Inflammatory macrophage treated with lipopolysaccharide for 1 hour (primary cell): ENCODE measurements around the gene SHFL.

ENCODE experiments used
- DNase-seq, 2 donors: peaks; one replicate each; pipeline ENCODE4 v3.0.0-alpha.2; 2020 to 2022

The SHFL gene

DNA sequence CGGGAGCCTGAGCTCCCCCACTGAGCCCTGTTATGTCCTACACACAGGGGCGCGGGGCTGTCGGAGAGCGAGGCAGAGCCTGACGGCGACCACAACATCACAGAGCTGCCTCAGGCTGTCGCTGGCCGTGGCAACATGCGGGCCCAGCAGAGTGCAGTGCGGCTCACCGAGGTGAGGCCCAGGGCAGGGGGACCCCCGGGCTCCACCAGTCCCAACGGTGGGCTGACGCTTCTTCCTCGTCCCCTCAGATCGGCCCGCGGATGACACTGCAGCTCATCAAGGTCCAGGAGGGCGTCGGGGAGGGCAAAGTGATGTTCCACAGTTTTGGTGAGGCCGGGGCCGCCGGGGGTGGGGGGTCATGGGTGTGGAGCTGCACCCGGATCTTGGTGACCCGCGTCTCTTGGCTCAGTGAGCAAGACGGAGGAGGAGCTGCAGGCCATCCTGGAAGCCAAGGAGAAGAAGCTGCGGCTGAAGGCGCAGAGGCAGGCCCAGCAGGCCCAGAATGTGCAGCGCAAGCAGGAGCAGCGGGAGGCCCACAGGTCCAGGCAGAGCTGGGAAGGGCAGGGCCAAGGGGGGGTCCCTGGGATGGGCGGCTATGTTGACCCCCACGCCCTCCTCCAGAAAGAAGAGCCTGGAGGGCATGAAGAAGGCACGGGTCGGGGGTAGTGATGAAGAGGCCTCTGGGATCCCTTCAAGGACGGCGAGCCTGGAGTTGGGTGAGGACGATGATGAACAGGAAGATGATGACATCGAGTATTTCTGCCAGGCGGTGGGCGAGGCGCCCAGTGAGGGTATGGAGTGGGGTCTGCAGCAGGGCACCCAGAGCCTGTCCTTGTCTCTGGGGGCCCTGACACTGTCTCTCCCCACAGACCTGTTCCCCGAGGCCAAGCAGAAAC is 24.2 kb downstream of the SHFL start:
- DNase-seq: no peak

DNA sequence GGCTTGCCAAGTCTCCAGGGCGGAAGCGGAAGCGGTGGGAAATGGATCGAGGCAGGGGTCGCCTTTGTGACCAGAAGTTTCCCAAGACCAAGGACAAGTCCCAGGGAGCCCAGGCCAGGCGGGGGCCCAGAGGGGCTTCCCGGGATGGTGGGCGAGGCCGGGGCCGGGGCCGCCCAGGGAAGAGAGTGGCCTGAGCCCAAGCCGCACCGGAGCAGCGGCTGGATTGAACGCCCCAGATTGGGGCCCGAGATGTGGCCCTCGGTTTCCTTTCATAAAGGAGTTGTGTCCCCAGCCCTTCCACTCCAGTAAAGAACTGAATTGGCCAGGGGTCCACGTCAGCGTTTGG is 24.8 kb downstream of the SHFL start:
- DNase-seq: no peak

DNA sequence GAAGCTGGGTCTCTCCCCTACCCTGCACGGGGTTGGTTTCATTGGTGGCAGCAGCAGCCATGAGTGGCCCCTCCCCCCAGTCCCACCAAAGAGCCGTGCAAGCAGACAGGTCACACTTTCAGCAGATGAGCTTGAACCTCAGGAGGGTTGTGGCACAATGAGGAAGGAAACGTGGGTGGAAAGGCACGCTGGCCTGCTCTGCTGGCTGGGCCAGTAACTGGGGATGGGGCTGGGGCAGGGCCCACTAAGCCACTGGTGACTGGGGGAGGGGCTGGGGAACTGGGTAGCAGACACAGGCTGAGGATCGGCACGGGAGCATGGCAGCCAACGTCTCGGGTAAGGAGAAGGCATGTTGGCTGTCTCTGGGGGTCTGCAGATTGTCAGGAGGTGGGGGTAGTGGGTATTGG is 25.3 kb downstream of the SHFL start, which contains the start of gene P2RY11:
P2RY11 (plus strand) TSS at position 289 of the 407 bp plus-strand sequence; CDS start at position 318, 29 bp downstream.
- peak; percentile 60 to 62 for DNase-seq

DNA sequence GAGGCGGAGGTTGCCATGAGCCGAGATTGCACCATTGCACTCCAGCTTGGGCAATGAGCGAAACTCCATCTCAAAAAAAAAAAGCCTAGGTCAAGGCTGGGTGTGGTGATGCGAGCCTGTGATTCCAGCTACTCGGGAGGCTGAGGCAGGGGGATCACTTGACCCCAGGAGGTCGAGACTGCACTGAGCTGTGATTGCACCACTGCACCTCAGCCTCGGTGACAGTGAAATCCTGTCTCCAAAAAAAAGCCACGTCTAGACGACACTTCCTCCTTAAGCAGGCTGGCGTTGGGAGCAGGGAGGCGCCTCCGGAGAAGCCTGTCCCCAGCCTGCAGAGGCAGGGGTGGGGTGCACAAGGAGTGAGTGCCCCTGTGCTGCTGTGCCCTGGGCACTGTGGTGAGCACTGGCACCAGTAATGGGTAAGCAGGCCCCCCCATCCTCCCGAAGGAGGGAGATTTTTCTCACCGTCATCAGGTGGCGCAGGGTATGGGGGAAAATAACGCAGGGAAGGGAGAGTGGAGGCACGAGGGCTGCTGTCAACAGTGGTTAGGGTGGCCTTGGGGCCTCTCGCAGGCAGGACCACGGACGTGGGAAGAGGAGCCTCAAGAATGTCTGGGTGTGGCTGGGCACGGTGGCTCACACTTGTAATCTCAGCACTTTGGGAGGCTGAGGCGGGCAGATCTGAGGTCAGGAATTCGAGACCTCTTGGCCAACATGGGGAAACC is 26.1 kb downstream of the SHFL start:
- peak; percentile 83 to 86 for DNase-seq

DNA sequence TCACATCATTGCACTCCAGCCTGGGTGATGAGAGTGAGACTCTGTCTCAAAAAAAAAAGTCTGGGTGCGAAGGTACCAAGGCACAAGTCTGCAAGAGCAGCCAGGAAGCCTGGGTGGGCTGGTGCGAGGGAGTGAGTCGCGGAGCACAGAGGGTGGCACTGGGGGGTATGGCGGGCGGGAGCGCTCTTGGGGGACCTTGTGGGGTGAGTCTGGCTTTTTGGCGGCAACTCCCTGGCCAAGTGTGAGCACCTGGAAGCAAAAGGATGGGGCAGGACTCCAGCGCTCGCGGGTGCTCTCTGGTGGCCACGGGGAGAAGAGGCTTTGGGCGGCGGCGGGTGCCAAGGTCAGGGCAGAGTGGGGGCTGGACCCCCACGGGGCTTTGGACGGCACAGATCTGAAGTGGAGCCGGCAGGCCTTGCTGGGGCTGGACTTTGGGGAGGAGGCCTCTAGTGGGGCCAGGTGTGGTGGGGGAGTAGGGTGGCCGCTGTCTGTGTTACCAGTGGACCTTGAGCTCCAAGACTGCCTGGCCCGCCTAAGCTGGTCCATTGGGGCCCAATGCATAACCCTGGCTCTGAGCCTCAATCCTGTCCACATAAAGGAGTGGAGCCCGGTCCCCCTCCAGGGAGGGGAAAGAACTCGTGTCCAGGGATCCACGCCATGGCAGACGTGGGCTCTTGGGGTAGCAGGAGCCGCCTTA is 26.9 kb downstream of the SHFL start:
- no peak for DNase-seq

DNA sequence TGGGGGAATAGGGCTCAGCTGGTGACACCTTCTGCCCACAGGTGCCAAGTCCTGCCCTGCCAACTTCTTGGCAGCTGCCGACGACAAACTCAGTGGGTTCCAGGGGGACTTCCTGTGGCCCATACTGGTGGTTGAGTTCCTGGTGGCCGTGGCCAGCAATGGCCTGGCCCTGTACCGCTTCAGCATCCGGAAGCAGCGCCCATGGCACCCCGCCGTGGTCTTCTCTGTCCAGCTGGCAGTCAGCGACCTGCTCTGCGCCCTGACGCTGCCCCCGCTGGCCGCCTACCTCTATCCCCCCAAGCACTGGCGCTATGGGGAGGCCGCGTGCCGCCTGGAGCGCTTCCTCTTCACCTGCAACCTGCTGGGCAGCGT is 27.5 kb downstream of the SHFL start:
- DNase-seq: no peak

DNA sequence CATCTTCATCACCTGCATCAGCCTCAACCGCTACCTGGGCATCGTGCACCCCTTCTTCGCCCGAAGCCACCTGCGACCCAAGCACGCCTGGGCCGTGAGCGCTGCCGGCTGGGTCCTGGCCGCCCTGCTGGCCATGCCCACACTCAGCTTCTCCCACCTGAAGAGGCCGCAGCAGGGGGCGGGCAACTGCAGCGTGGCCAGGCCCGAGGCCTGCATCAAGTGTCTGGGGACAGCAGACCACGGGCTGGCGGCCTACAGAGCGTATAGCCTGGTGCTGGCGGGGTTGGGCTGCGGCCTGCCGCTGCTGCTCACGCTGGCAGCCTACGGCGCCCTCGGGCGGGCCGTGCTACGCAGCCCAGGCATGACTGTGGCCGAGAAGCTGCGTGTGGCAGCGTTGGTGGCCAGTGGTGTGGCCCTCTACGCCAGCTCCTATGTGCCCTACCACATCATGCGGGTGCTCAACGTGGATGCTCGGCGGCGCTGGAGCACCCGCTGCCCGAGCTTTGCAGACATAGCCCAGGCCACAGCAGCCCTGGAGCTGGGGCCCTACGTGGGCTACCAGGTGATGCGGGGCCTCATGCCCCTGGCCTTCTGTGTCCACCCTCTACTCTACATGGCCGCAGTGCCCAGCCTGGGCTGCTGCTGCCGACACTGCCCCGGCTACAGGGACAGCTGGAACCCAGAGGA is 28.0 kb downstream of the SHFL start:
- no peak for DNase-seq

DNA sequence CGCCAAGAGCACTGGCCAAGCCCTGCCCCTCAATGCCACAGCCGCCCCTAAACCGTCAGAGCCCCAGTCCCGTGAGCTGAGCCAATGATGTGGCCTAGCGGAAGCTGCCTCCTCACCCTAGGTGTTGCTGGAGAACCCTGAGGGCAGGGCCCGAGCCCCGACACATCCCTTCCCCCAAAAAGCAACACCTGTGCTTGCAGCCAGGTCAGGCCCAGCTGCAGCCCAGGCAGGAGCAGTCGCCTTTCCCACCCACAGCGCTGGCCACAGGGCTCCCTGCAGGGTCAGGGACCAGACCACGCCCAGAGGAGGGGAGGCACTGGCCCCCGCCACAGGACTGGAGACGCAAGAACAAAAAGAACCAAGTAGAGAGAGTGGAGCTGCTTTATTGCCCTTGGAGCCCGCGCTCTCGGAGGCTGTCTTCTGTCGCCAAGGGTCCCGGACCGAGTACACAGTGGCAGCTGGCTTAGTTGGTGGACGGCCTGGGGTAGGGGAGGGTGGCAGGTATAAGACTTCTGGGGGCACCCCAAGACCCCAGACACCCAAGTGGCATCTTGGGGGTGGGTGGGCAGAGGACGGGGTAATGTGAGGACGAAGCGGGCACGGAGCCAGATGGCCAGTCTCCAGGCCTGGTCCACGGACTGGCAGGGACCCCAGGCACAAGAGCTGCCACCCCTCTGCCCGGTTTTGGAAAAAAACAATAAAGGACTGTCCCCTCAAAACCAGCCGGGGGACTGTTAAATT is 28.7 kb downstream of the SHFL start:
- DNase-seq: no peak

DNA sequence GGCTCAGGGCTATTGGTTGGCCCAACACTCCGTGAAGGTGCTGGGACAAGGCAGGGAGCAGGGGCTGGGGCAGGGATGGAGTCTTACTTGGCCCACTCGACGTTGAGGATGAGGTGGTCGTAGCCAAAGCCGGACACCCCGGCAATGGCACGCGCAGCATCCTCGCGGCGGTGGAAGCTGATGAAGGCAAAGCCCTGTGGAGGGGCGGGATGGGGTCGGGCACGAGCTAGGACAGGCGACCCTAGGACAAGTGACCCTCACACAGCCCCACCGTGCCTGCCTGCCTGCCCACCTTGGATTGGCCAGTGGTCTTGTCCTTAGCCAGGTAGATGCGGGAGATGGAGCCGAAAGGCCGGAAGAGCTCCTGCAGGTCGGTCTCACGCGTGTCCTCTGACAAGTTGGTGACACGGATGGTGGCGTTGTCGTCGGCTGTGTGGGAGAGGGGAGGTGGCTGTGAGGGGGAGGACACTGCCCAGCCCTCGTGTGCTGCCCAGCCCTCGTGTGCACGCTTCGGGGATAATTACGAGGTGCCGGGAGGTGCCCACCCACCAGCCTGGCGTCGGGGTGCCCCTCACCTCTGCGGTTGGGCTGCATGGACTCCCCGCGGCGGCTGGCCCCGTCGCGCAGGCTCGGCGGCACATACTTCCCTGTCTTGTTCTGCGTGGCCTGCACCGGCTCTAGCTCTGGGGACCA is 29.4 kb downstream of the SHFL start:
- no peak for DNase-seq

DNA sequence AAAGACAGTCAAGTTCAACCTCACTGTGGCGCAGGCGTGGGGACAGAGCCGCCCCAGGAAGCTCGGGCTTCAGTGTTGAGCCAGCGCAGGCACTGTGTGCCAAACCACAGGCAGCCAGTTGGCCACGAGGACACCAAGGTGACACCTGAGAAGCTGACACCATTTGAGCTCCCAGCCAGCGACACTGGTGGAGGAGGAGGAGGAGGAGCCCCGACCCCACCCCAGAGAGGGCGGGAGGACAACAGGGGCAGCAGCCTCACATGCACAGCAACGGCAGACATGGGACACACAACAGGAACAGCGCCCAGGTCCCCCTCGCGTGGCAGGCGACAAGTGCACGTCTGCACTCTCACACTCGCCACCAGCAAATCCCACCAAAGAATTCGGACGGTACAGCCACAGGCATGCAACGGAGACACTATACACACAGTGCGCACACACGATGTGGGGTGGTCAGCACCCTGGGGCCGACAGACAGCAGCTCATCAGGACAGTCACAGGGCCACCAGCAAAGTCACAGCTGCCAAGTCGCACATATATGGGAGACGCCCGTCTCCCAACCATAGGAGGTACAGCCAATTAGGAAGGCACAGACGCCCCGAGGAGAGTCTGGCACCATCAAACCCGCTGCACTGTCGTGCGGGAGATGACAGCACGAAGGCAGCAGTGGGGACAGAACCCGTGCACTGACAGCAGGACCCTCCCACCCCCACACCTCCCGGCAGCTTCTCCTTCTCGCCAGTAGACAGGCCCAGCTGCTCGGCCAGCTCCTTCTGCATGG is 30.2 kb downstream of the SHFL start:
- DNase-seq: no peak

DNA sequence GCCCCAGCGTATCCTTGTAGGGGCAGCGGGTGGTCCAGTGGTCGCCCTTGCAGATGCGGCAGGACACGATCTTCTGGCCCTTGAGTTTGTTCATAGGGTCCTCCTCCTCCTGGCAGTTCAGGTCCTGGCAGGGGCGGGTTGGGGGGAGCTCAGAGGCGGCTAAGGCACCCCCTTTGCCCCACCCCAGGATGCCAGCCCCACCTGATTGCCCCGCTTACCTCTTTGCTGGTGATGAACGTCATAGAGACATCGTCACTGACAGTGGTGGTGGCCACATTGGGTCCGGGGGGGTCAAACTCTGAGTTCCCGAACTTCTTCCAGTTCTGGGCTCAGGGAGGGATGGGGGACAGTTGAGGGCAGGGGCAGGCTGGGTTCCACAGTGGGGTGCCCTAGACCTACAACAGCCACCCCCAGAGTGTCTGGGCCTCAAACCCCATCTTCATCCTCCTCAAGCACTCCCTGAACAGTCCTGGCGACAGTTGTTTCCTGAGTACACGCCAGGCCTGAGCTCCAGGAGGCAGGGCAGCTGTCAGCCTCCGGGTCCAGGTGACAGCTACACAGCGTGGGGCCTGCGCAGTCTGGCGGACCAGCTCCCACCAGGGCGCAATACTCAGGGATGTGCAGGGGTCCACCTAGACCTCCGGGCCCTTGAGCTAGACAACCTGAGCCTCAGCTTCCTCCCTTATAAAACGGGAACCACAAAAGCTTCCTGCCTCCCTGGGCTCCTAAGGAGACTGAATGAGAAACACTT is 30.9 kb downstream of the SHFL start:
- no peak for DNase-seq

DNA sequence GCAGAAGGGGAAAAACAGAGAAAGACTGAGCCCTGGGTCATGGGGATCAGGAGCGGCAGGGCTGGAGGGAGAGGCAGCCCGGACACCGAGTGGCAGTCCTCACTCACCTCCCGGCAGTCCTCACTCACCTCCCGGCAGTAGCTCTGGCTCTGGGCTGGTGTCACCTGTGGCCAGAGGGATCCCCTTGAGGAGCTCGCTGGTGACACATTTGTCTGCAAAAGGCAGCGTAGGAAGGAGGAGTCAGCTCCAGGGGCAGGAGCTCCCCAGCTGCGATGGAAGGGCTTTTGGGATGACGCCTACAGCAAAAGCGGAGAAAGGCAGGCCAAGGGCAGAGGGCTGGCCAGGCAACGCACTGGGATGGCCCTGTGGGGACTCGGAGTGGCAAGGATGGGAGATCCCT is 32.8 kb downstream of the SHFL start:
- no peak for DNase-seq

DNA sequence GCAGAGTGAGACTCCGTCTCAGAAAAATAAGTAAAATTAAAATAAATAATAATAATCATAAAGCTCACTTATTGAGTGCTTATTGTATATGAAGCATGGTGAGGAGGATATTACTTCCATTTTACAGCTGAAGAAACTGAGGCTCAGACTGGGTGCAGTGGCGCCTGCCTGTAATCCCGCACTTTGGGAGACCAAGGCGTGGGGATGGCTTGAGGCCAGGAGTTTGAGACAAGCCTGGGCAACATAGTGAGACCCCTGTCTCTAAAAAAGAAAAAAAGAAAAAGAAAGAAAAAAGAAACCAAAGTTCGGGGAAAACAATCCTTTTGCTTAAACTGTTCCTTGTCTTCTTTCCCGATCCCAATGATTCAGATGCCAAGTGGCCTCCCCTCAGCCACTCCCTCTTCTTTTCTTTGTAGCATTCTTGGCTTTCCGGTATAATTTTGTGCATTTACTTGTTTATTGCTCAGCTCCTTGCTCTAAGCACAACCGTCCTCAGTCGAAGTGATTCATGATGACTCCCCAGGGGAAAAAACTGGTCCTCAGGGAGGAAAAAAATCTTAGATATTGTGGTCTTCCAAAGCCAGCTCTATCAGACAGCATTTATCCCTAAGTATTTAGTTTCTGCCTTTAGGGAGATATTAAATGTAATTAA is 34.5 kb downstream of the SHFL start:
- no peak for DNase-seq

DNA sequence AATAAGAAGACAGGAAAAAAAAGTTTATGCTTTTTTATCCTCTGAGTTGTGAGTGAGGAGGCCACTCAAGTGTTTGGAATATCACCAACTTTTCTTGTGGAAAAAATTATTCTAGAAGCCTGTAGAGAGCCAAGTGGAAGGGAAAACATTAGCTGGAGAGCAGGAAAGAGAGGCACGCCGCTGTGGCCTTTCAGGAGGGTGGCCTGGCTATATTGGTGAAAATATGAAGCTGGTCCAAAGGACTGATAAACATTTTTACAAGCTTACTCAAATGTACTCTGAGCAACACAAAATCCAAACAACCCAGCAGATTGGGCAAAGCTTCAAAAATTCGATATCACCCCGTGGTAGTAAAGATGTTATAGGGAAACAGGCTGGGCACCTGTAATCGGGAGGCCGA is 35.9 kb downstream of the SHFL start:
- DNase-seq: no peak

DNA sequence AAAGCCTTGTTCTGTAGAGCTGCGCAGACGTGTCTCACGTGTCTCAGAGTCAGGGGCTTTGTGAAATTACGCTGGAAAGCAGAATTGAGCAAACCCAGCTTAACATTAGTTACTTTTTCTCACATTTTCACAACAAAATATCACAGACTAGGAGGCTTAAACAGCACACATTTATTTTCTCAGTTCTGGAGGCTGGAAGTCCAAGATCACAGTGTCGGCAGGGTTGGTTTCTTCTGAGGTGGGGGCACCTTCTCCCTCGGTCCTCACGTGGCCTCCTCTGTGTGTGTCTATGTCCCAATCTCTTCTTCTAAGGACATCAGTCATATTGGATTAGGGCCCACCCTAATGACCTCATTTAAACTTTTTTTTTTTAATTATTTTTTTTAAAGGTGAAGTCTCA is 38.3 kb downstream of the SHFL start:
- DNase-seq: no peak

DNA sequence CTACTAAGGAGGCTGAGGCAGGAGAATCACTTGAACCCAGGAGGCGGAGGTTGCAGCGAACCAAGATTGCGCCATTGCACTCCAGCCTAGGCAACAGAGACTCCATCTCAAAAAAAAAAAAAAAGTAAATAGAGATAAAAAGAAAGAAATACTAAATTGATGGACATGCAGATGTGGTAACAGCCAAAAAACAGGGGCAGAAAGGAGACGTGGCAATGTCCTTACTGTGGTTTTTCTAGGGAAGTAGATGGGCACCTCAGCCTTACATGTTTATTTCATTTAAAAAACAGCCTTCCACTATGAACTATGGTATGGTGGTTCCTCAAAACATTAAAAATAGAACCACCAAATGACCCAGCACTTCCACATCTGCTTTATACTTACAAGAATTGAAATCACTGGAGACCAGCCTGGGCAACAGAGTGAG is 40.1 kb downstream of the SHFL start:
- DNase-seq: peak; percentile 74 to 82

DNA sequence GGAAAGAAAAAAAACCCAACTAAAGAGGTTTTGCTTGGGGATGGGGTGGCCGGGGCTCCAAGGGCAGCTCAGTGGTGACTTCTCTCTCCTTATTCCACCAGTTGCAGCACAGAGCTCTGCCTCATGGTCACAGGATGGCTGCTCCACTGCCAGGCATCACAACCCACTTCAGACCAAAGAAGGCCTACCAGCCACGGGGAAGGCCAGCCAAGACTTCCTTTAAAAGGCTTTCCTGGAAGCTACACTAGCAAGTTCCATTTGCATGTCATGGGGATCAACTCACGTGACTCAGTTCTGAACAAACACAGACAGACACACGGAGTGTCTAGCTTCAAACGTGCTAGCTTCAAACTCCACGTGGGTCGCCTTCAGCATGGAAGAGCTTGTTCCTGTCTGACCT is 46.8 kb downstream of the SHFL start:
- DNase-seq: peak; percentile 49 to 75

DNA sequence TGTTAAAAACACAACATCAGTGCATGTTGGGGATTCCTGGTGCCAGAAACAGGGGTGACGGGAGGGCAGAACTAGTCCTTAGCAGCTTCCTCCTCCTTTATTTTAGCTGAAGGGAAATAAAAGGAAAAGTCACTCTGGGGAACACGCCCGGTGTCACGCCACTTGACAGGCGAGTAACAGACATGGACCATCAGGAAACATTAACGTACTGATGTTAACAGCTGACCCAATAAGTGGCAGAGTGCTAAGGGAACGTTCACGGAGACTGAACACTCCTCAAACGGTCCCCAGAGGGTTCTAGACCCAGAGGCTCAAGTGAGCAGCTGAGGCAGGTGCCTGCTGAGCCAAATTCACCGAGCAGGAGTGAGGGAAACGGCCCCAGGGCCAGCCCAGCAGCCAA is 47.5 kb downstream of the SHFL start:
- no peak for DNase-seq

DNA sequence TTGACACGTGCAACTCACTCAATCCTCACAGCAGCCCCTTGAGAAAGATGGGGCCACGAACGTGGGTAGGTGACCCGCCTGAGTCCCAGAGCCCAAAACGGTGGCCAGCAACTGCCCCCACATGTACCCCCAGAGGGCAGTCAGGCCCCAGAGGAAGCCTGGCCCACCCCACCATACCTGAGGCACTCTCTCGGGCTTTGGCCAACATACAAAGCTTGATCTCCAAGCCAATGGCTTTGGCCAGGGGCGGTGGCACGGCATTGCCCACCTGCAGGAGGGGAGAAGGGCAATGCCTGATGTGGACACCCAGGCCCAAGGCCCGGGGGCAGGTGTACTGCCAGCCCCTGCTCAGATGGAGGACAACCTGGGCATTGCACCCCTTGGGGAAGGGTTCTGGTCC is 47.9 kb downstream of the SHFL start:
- DNase-seq: no peak
